GM18909 (cell line): Measurements from ENCODE around the gene CHD9.
"Not testable (repeated sequence)": the region's sequence is repeated elsewhere in the genome, so short reads cannot be mapped to it uniquely, and the experiment has no call there.

Experiments used
- ATAC-seq: cut with Tn5 transposase; IDR thresholded peaks from one replicate; pipeline ENCODE4 v1.9.1; 2021; ENCODE audit warnings: mild to moderate bottlenecking; ENCODE audit not compliant: unreplicated experiment, poor library complexity

CHD9 gene

GRCh38 chr16:53234836-53235235 is 180.0 kb downstream of the CHD9 start:
- ATAC-seq: no peak

DNA sequence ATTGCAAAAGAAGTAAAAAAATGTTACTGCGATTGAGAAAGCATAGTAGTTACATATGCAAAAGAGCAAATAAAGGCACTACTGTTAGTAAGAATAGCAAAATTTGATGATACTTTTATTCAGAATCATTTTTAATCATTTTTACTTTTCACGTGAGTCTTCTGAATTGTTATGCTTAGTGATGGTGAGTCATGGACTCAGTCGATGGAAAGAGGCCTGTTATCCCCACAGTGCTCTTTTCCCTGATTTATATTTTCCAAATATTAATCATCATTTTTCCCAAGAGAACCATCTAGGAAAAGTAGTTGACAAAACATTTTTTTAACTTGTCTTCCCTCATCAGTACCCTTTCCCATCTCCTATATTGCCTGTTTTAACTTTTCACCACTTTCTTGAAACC is 181.1 kb downstream of the CHD9 start:
- ATAC-seq: no peak

DNA sequence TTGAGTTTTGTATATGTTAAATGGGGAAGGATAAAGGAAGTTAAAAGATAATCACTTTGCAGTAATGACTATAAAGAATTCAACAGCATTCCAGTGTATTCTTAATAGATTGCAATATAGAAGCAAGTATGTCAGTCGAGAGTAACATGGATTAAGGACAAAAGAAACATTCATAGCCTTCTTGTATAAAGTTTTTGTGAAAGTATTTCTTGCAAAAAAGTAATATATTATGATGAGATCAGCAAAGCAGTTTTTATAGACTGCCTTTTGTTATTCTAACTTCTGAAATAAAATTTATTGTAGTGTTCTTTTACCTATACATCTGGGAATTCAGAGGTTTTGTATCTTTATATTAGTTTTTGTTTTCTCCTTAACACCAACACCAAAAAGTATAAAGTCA is 194.5 kb downstream of the CHD9 start:
- no peak for ATAC-seq

DNA sequence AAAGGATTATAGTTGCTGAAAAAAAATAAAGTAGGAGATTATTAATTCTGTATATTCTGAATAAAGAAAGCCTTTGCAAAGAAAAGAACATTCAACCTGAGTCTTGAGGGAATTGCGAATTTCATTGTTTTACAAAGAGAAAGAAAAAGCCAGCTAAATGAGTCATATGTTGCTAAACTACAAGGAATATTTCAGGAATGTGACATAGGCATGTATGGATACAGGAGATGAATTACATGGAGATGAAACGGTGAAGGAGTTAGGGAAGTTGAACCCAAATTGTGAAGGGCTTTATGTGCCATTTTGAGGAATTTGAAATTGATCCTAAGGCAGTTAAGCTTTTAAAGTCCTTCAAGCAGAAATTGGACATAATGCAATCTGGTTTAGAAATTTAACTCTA is 202.2 kb downstream of the CHD9 start:
- ATAC-seq: no peak

- no peak for ATAC-seq
Observed at GRCh38 chr16:53258809-53259208, 204.0 kb downstream of the CHD9 start.

DNA sequence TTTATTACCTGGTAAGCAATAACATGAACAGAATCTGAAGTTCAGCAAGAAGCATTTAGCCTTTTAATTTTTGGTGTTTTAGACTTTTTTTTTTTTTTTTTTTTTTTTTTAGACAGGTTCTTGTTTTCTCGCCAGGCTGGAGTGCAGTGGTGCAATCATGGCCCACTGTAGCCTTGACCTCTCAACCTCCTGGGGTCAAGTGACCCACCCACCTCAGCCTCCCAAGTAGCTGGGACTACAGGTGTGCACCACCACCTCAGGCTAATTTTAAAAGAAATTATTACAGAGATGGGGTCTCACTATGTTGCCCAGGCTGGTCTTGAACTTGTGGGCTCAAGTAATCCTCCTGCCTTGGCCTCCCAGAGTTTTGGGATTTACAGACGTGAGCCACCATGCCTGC is 206.5 kb downstream of the CHD9 start:
- ATAC-seq: no peak

GRCh38 chr16:53262645-53263044 is 207.9 kb downstream of the CHD9 start:
- no peak for ATAC-seq

DNA sequence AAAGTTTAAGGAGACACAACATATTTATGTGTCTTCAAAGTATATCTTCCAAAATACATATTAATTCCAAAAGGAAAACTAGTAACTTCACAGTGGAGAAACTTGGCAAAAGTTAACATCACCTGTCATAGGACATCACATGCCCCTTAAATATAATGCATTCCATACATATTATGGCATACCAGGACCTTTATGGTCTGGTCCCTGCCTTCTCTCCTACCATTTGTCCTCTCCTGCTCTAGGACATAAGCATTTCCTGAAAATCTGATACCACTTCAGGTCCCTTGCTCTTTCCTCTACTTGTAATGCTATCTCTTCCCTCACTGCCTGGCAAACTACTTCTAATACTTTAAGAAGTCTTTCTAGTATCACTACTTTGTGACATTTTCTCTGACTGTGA is 211.4 kb downstream of the CHD9 start:
- no peak for ATAC-seq

- not testable (repeated sequence) for ATAC-seq
Observed at GRCh38 chr16:53278498-53278897, 223.7 kb downstream of the CHD9 start.

DNA sequence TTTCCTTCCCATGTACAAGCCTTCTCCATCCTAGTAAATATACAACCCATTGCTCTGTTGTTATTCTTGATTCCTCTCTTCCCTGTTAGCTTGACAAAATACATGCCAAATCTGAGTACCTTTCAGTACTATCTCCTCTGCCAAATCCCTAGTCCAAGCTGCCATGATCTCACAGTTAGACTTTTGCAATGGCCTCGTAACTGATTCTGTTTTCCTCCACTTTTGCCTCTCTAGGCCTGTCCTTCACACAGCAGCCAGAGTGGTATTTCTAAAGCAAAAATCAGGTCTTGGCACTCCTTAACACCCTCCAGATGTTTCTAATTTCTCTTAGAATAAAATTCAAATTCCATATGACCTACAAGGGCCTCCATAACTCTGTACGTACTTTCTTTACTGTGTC is 226.5 kb downstream of the CHD9 start:
- ATAC-seq: no peak

DNA sequence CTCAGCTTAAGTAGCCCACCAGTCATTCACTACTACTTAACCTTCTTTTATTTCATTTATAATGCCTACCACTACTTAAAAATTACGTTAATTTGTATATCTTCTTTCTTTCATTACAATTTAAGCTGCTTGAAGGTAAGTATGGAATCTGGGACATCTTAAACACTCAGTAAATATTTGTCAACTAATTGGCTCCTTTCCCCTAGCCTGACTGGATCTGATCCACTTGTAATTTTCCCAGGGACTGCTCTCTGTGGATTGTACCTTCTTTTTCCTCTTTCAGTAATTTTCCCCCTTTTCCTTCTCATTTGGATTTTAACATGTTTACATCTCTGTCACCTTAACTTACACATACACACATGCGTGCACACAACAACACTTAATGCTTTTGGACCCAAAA is 227.1 kb downstream of the CHD9 start:
- ATAC-seq: no peak

DNA sequence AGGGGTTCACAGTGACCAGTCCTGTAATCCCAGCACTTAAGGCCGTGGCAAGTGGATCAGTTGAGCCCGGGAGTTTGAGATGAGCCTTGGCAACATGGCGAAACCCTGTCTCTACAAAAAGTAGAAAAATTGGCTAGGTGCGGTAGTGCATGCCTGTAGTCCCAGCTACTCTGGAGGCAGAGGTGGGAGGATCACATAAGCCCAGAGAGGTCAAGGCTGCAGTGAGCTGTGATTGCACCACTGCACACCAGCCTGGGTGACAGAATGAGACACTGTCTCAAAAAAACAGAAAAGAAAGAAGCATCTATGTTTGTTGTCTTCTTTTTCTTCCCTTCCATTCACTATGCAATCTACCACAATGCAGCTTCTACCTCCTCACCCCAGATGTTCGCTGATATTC is 227.5 kb downstream of the CHD9 start:
- ATAC-seq: no peak

DNA sequence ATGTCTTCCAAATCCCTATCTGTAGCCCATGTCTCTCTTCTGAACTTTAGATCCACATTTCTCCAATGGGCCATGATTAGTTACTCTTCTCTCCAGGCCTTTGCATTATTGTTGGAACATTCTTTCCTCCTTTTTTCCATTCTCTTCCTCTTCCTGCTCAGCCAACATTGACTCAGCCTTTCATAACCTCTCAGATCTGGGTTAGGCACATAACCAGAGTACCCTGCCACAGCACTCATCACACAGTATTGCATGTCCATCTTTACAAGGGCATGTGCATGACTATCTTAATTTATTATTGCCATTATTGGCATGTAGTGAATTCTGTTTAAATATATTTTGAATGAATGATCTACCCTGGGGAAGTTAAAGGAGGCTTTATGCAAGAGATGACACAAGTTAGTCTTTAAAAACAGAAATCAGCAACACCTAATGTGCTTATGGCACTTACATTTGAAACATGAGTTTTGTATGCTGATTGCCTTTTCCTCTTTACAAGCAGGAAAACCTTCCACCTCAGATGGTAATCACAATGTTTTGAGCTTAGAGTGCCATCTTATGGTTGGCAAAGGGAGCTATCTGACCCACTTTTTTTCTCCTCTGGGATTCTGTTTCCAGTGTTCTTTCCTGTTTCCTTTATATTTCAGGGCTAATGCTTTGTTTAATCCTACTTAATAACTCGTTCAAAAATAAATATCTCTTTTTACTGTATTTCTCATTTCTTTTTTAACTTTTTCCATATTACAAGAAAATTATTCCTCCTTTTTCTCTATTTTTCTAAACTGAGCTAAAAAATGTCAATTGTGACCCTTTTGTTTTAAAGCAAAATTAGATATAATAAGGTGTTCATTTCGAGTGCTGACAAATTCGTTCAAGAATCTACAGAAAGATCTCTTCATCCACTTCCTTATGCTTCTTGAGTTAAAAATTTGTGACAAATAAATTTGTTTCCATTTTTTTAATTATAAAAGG is 228.5 kb downstream of the CHD9 start:
- no peak for ATAC-seq

GRCh38 chr16:53285236-53285635 is 230.4 kb downstream of the CHD9 start:
- no peak for ATAC-seq

DNA sequence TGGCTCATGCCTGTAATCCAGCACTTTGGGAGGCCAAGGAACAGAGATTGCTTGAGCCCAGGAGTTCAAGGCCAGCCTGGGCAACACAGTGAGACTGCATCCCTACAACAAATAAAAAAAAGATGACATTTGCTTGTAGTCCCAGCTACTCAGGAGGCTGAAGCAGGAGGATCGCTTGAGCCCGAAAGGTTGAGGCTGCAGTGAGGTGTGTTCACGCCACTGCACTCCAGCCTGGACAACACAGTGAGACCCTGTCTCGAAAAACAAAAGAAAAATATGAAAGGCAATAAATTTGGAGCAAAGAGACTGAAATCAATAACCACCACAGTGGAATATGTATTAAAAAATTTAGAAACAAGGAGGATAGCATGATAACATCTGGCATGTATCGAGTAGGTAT is 235.7 kb downstream of the CHD9 start:
- ATAC-seq: no peak

GRCh38 chr16:53291757-53292392 is 237.1 kb downstream of the CHD9 start:
- no peak for ATAC-seq

DNA sequence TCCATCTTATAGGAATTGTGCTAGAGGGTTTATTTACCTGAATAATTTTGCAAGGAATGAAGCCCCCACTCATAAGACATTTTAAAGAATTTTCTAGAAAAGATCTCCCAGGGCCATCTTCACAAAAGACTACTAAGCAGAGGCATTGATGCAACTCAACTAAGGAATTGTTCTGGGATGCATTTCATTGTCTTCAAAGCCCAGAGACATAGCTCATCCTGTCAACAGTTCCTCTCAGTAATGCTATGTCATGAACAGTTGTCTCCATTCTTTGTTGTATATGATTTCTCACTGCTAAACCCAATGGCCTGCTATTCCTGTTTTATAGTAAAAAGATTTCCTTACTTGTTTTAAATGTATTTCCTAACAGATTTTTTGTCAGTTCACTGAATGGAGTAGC is 242.7 kb downstream of the CHD9 start:
- no peak for ATAC-seq

- no peak for ATAC-seq
Observed at GRCh38 chr16:53304334-53304733, 249.5 kb downstream of the CHD9 start.

DNA sequence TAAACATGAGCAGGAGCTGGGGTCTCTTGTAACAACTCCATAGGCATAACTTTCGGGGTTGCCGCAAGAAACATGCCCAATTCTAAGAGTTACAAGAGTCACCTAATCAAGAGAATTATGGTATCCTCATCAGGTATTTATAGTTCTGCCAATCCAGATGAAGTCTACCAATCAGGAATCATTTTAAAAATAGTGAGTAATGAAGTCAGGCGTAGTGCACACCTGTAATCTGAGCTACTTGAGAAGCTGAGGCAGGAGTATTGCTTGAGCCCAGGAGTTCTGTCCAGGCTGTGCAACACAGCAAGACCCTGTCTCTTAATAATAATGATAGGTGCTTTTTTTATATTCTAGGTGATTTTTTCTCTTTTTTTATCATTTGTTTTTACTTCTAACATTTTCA is 251.0 kb downstream of the CHD9 start:
- no peak for ATAC-seq

DNA sequence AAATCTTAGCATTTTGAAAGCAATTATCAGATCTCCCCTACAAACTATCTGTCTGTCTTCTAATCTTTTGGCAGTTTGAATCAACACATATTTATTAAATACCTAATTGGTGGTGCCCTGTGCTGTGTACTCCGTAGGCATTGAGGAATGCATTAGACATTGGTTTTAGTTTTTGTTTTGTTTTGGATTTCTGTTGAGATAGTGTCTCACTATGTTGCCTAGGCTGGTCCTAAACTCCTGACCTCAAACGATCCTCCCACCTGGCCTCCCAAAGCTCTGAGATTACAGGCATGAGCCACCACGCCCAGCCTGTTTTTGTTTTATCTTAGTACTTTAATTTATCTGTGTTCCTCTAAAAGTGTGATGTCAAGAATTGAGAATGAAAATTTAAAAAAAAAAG is 254.7 kb downstream of the CHD9 start:
- ATAC-seq: no peak

- ATAC-seq: no peak
Observed at GRCh38 chr16:53320992-53321391, 266.2 kb downstream of the CHD9 start.

DNA sequence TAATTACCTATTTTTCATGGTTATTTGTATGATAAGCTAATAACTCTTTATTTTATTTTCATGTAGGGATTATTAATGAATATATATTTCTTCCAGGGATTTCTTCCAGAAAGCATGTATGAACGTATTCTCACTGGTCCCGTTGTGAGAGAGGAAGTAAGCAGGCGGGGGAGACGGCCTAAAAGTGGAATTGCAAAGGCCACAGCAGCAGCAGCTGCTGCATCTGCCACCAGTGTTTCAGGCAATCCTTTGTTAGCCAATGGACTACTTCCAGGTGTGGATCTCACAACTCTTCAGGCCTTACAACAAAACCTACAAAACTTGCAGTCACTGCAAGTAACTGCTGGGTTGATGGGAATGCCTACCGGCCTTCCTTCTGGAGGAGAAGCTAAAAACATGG is 269.1 kb downstream of the CHD9 start:
- no peak for ATAC-seq
